GM12864 (cell line): ENCODE results near the gene LMF2.
A peak's percentile ranks its signal among the peaks of the same experiment; 100 is the strongest.

ENCODE experiments used
- DNase-seq: peaks from one replicate; pipeline ENCODE4 v3.0.0-alpha.2; 2011; ENCODE audit warnings: low read depth
- H3K4me3 ChIP-seq: 2 replicates; pipeline ENCODE4 v1.5.1; 2011; ENCODE audit warnings: mild to moderate bottlenecking, low read depth, low read length, control low read depth
- CTCF ChIP-seq: IDR thresholded peaks from 2 replicates; pipeline ENCODE4 v1.5.1; 2011; ENCODE audit warnings: low read depth, mild to moderate bottlenecking, moderate library complexity, low read length, control low read depth, inconsistent platforms; ENCODE audit errors: missing control alignments

Gene LMF2

DNA sequence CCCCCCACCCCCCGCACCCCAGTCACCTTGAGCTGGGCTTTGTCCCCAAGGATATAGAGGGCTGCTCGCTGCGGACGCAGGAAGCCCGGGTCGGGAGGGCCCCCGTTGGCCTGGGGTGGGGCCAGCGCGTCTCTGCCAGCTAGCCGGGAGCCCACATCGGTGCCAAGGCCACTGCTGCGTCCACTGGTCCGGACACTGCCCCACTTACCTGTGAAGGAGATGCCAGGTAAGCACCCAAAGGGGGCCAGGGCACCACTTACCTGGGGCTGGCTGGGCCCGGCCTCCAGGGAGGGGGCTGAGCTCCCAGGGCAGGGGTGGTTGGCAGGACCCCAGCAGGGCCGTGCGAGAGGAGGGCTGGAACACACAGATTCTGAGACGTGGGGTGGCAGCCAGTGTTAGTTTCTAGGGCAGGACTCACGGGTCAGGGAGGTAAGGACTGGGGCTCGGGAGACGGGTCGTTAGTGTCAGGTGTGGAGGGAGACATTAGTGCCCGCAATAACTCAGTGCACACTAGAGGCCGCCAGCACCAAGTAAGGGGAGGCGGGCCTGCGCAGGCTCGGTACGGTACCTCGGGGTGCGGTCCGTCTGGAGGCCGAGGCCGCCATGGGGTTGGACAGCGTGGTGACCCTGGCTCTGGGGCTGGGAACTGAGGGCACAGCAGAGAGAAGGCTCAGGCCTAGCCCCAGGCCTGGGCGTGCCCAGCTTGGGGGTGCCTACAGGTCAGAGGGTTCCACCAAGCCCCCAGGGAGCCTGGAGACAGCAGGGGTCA, 50.9 kb downstream of the LMF2 start:
- H3K4me3 ChIP-seq: no peak overlapping the region
- no peak for DNase-seq
- TF ChIP-seq CTCF: peak; percentile 40

- no peak for TF ChIP-seq CTCF
- H3K4me3 ChIP-seq: no peak overlapping the region
- DNase-seq: no peak
Measured at GRCh38 chr22:50456026-50456425, 51.5 kb downstream of the LMF2 start.

DNA sequence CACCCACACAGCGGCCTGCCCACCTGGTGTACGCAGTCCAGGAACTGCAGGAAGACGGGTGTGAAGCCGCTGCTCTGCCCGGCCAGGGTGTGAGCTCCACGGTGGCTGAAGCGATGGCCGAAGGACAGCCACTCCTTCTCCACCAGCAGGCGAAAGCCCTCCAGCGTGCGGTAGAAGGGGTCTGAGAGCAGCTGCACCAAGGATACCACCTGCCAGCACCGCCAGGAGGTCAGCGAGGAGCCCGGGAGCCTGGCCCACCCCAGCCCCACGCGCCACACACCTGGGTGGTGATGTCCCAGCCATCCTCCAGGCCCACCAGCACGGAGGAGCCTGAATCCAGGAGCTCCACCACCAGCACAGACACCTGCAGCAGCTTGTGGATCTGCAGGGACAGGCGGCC, 52.3 kb downstream of the LMF2 start:
- H3K4me3 ChIP-seq: no peak overlapping the region
- DNase-seq: no peak
- no peak for TF ChIP-seq CTCF

DNA sequence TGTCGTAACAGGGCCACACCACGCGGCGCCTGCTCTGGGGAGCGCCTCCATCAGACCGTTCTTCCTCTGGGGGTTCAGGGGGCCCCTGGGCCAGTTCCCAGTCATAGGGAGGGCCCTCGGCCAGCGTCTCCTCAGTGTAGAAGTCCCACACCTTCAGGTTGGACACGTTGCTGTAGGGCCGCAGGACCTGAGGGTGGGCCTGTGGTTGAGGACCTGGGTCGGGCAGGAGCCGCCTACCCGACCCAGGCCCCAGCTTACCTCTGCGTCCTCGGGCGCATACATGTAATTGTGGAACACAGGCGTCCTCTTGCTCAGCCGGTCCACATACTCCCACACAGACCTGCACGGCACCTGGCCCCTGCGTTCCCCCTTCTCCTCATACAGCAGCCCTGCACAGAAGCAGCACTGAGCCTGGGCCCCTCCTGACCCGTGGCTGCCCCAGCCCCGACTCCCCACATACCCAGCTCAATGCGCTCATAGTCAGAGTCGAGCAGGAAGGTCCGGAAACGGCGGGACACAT, 52.9 kb downstream of the LMF2 start:
- TF ChIP-seq CTCF: no peak
- no peak for DNase-seq
- H3K4me3 ChIP-seq: no peak overlapping the region
